Measurements from ENCODE around the gene PARP11. TPM values are rescaled to one million over a fixed set of nuclear protein-coding genes. Genes with fewer than 3 reads are reported as not detected.

PARP11 gene
- total RNA-seq, 1 donor from 2014 or later: 28.3 TPM

- TF ChIP-seq CTCF (IDR thresholded peaks at IDR 0.05; ENCODE audit: unreplicated experiment): no peak
- peaks cover 18% of the 10 kb centered on the region for H3K4me1 Mint-ChIP-seq (ENCODE audit: low read depth)
- H3K36me3 Mint-ChIP-seq (ENCODE audit: insufficient read depth): no peaks in the 10 kb centered on the region
- peak overlapping the region; percentile 67 for H3K27ac Mint-ChIP-seq
- no peak overlapping the region for H3K4me3 Mint-ChIP-seq (ENCODE audit: low read depth)
- H3K9me3 Mint-ChIP-seq (ENCODE audit: low read depth): peaks cover 6% of the 10 kb centered on the region
- H3K27me3 Mint-ChIP-seq: peaks cover 17% of the 10 kb centered on the region
- DNase-seq (ENCODE audit: low spot score, unreplicated experiment): no peak
These were observed 113.3 kb downstream of the PARP11 start for GRCh38 chr12:3759878-3760277.

Other genes with a start within 250 kb of the PARP11 start
- gene CRACR2A, start 120.3 kb downstream of the PARP11 start, total RNA-seq: 3.0 and 3.3 TPM in 2 replicates

All from progenitor cell of endocrine pancreas (in vitro differentiated cells).